Stimulated activated memory B cell treated with anti-CD40 and anti-IgM and Interleukin-4, amounts not matched to agents 10 μg/mL and 1 μg/mL and 100 μg/mL, for 72 hours (primary cell): ENCODE measurements around the gene NDFIP1.

ENCODE experiments used
- ATAC-seq: fragments of 150-1000 bp; cut with Tn5 transposase; 2 replicates; pipeline ENCODE4 v1.10.0; 2021
- H3K27ac Mint-ChIP-seq: one replicate; pipeline ENCODE4 v1.8.0; 2022; ENCODE audit warnings: mild to moderate bottlenecking, mixed read lengths
- H3K27me3 Mint-ChIP-seq: one replicate; pipeline ENCODE4 v1.8.0; 2022; ENCODE audit warnings: mixed read lengths
- H3K36me3 Mint-ChIP-seq: one replicate; pipeline ENCODE4 v1.8.0; 2022; ENCODE audit warnings: mixed read lengths
- H3K4me1 Mint-ChIP-seq: one replicate; pipeline ENCODE4 v1.8.0; 2022; ENCODE audit warnings: mixed read lengths
- H3K4me3 Mint-ChIP-seq: one replicate; pipeline ENCODE4 v1.8.0; 2022; ENCODE audit warnings: mild to moderate bottlenecking, moderate library complexity, mixed read lengths
- H3K9me3 Mint-ChIP-seq: one replicate; pipeline ENCODE4 v1.8.0; 2022; ENCODE audit warnings: mixed read lengths

NDFIP1 gene

GRCh38 chr5:142197781-142198180, 89.2 kb downstream of the NDFIP1 start:
- H3K27ac Mint-ChIP-seq = no peak overlapping the region
- no peak for ATAC-seq
- H3K27me3 Mint-ChIP-seq = peaks cover 5% of the 10 kb centered on the region
- H3K4me3 Mint-ChIP-seq = no peak overlapping the region
- H3K36me3 Mint-ChIP-seq = no peaks in the 10 kb centered on the region
- H3K9me3 Mint-ChIP-seq = no peaks in the 10 kb centered on the region
- no peaks in the 10 kb centered on the region for H3K4me1 Mint-ChIP-seq

- Mint-ChIP-seq H3K4me3 (no peak overlapping the region), H3K27ac (no peak overlapping the region), H3K27me3 (peaks cover 9% of the 10 kb centered on the region), H3K4me1 (no peaks in the 10 kb centered on the region), H3K36me3 (no peaks in the 10 kb centered on the region), H3K9me3 (no peaks in the 10 kb centered on the region)
- ATAC-seq = no peak
Observed at GRCh38 chr5:142199388-142199787, 90.8 kb downstream of the NDFIP1 start.

GRCh38 chr5:142200387-142200786, 91.8 kb downstream of the NDFIP1 start:
- Mint-ChIP-seq H3K27me3 (peaks cover 9% of the 10 kb centered on the region), H3K4me1 (no peaks in the 10 kb centered on the region), H3K36me3 (no peaks in the 10 kb centered on the region), H3K9me3 (no peaks in the 10 kb centered on the region), H3K27ac (no peak overlapping the region), H3K4me3 (no peak overlapping the region)
- no peak for ATAC-seq

- no peaks in the 10 kb centered on the region for H3K9me3 Mint-ChIP-seq
- ATAC-seq = no peak
- H3K4me1 Mint-ChIP-seq = no peaks in the 10 kb centered on the region
- no peak overlapping the region for H3K27ac Mint-ChIP-seq
- H3K36me3 Mint-ChIP-seq = no peaks in the 10 kb centered on the region
- H3K4me3 Mint-ChIP-seq = no peak overlapping the region
- H3K27me3 Mint-ChIP-seq = peaks cover 9% of the 10 kb centered on the region
Observed at GRCh38 chr5:142201471-142201887, 92.9 kb downstream of the NDFIP1 start.

GRCh38 chr5:142202282-142202681, 93.7 kb downstream of the NDFIP1 start:
- ATAC-seq = no peak
- Mint-ChIP-seq H3K9me3 (no peaks in the 10 kb centered on the region), H3K4me1 (no peaks in the 10 kb centered on the region), H3K4me3 (no peak overlapping the region), H3K36me3 (no peaks in the 10 kb centered on the region), H3K27ac (no peak overlapping the region), H3K27me3 (peaks cover 9% of the 10 kb centered on the region)
